Measurements from ENCODE around the gene CD1D. TPM values are rescaled to one million over a fixed set of nuclear protein-coding genes. Genes with fewer than 3 reads are reported as not detected.
"Not testable (repeated sequence)": the region's sequence is repeated elsewhere in the genome, so short reads cannot be mapped to it uniquely, and the experiment has no call there.

Gene CD1D
- total RNA-seq, 1 experiment from 2014 or later: 1.3 TPM

GRCh38 chr1:158163000-158163947, 17.4 kb upstream of the CD1D start:
- Histone ChIP-seq H3K4me1 (ENCODE audit: insufficient read depth, low read length, poor library complexity, severe bottlenecking) (no peaks in the 10 kb centered on the region), H3K27ac (ENCODE audit: low read depth, low read length, poor library complexity, severe bottlenecking) (no peak overlapping the region), H3K9me3 (ENCODE audit: low read depth, low read length, poor library complexity, severe bottlenecking) (no peaks in the 10 kb centered on the region), H3K4me3 (ENCODE audit: low read depth, low read length, poor library complexity, severe bottlenecking) (no peak overlapping the region), H3K27me3 (replicated peaks; ENCODE audit: insufficient read depth, low read depth, low read length, poor library complexity) (peaks cover 25% of the 10 kb centered on the region), H3K36me3 (ENCODE audit: insufficient read depth, low read length, poor library complexity, severe bottlenecking) (no peaks in the 10 kb centered on the region)
- POLR2A ChIA-PET (ENCODE audit: low non-redundant PET): no interaction called here
- TF ChIP-seq, protein P1, sequence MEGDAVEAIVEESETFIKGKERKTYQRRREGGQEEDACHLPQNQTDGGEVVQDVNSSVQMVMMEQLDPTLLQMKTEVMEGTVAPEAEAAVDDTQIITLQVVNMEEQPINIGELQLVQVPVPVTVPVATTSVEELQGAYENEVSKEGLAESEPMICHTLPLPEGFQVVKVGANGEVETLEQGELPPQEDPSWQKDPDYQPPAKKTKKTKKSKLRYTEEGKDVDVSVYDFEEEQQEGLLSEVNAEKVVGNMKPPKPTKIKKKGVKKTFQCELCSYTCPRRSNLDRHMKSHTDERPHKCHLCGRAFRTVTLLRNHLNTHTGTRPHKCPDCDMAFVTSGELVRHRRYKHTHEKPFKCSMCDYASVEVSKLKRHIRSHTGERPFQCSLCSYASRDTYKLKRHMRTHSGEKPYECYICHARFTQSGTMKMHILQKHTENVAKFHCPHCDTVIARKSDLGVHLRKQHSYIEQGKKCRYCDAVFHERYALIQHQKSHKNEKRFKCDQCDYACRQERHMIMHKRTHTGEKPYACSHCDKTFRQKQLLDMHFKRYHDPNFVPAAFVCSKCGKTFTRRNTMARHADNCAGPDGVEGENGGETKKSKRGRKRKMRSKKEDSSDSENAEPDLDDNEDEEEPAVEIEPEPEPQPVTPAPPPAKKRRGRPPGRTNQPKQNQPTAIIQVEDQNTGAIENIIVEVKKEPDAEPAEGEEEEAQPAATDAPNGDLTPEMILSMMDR (conservative IDR thresholded peaks at IDR 0.05; ENCODE audit: low read depth, low read length): no peak
- TF ChIP-seq EZH2 (IDR thresholded peaks at IDR 0.05; ENCODE audit: borderline replicate concordance, low read depth, low read length, poor library complexity, severe bottlenecking): no peak
- intact Hi-C loops (cut with micrococcal nuclease; ENCODE audit: unreplicated experiment): no loop called here
- no TSS peak for BruUV-seq (replicated peaks)
- no peak for DNase-seq (ENCODE audit: low spot score)
- CTCF ChIA-PET: no interaction called here

- peaks cover 16% of the 10 kb centered on the region for H3K27me3 ChIP-seq (replicated peaks; ENCODE audit: insufficient read depth, low read depth, low read length, poor library complexity)
- H3K4me3 ChIP-seq (ENCODE audit: low read depth, low read length, poor library complexity, severe bottlenecking): no peak overlapping the region
- no peaks in the 10 kb centered on the region for H3K9me3 ChIP-seq (ENCODE audit: low read depth, low read length, poor library complexity, severe bottlenecking)
- CTCF ChIA-PET: no interaction called here
- H3K36me3 ChIP-seq (ENCODE audit: insufficient read depth, low read length, poor library complexity, severe bottlenecking): no peaks in the 10 kb centered on the region
- no peak overlapping the region for H3K27ac ChIP-seq (ENCODE audit: low read depth, low read length, poor library complexity, severe bottlenecking)
- H3K4me1 ChIP-seq (ENCODE audit: insufficient read depth, low read length, poor library complexity, severe bottlenecking): no peaks in the 10 kb centered on the region
- POLR2A ChIA-PET (ENCODE audit: low non-redundant PET): no interaction called here
- TF ChIP-seq, protein P1 (conservative IDR thresholded peaks at IDR 0.05; ENCODE audit: low read depth, low read length): no peak
- no peak for TF ChIP-seq EZH2 (IDR thresholded peaks at IDR 0.05; ENCODE audit: borderline replicate concordance, low read depth, low read length, poor library complexity, severe bottlenecking)
- DNase-seq (ENCODE audit: low spot score): no peak
- intact Hi-C loops (cut with micrococcal nuclease; ENCODE audit: unreplicated experiment): no loop called here
- BruUV-seq (replicated peaks): no TSS peak
Measured at GRCh38 chr1:158169105-158169504, 11.6 kb upstream of the CD1D start.

GRCh38 chr1:158175915-158176314, 4.8 kb upstream of the CD1D start:
- DNase-seq (ENCODE audit: low spot score); intact Hi-C loops (cut with micrococcal nuclease; ENCODE audit: unreplicated experiment); H3K27me3 ChIP-seq (replicated peaks; ENCODE audit: insufficient read depth, low read depth, low read length, poor library complexity); H3K27ac ChIP-seq (ENCODE audit: low read depth, low read length, poor library complexity, severe bottlenecking); BruUV-seq (replicated peaks); H3K4me1 ChIP-seq (ENCODE audit: insufficient read depth, low read length, poor library complexity, severe bottlenecking); H3K4me3 ChIP-seq (ENCODE audit: low read depth, low read length, poor library complexity, severe bottlenecking); H3K36me3 ChIP-seq (ENCODE audit: insufficient read depth, low read length, poor library complexity, severe bottlenecking); CTCF ChIA-PET; H3K9me3 ChIP-seq (ENCODE audit: low read depth, low read length, poor library complexity, severe bottlenecking): not testable (repeated sequence)
- POLR2A ChIA-PET (ENCODE audit: low non-redundant PET): interaction anchor here (0.6 kb wide), 1 partner anchor 994 kb away, joined by 3 read pairs; no protein-coding TSS in a partner anchor
